ENCODE data around the gene SSBP1. TPM values are rescaled to one million over a fixed set of nuclear protein-coding genes. Genes with fewer than 3 reads are reported as not detected.

SSBP1 gene
- total RNA-seq, 1 donor from 2014 or later = 220 TPM

DNA sequence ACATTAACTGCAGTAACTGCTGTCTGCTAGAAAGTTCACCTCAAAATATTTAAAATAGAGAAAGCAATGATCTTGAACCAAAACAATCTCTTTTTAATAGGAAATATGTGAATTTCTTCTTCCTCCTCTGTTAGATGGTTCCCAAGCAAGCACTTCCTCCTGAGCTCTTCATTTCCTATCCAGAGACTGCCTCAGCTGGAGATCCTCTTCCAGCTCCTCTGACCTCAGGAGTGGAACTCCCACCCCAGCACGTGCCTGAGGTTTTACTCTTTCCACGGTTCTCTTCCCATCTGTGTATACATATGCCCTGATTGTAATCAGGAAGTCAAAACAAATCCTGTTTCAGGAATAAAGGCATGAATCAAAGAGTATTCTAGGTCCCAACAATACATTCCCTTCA is 41.8 kb upstream of the SSBP1 start:
- TF ChIP-seq, protein P1, sequence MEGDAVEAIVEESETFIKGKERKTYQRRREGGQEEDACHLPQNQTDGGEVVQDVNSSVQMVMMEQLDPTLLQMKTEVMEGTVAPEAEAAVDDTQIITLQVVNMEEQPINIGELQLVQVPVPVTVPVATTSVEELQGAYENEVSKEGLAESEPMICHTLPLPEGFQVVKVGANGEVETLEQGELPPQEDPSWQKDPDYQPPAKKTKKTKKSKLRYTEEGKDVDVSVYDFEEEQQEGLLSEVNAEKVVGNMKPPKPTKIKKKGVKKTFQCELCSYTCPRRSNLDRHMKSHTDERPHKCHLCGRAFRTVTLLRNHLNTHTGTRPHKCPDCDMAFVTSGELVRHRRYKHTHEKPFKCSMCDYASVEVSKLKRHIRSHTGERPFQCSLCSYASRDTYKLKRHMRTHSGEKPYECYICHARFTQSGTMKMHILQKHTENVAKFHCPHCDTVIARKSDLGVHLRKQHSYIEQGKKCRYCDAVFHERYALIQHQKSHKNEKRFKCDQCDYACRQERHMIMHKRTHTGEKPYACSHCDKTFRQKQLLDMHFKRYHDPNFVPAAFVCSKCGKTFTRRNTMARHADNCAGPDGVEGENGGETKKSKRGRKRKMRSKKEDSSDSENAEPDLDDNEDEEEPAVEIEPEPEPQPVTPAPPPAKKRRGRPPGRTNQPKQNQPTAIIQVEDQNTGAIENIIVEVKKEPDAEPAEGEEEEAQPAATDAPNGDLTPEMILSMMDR (IDR thresholded peaks at IDR 0.05; ENCODE audit: insufficient read depth, low read length, poor library complexity, severe bottlenecking) = no peak
- no peak for DNase-seq (ENCODE audit: low read depth)

DNA sequence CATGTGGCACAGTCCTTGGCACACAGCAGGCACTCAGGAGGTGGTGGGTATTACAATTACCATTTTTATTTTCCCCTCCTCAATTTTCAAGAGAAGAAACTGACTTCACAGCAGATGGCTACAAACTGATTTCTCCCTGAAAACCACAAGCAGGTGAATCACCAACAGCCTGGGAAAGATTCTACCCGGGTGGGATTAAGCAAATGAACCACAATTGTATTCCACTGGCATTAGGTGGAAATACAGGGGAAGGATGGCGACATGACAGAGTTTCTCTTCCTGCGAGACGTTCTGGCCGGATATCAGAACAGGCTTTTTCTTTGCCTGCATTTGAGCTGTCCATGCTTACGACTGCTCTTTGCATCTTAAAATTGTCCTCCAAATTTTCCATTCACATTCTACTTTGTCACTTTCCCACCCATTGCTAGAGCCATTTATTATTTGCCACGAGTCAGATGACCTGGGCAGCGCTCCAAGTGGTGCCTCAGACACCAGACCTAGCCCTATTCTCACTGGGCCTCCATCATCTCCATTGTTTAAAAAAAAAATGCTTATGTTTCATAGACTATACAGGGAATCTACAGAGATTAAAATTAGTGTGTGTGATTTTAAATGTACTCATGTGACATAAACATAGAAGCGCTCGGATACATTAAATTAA is 40.8 kb upstream of the SSBP1 start:
- peak; percentile 83 for DNase-seq (ENCODE audit: low read depth)
- no peak overlapping the region for H3K4me3 ChIP-seq (ENCODE audit: low read depth, low read length)
- no peaks in the 10 kb centered on the region for H3K36me3 ChIP-seq (ENCODE audit: control insufficient read depth, insufficient read depth, low read length)
- TF ChIP-seq, protein P1 (IDR thresholded peaks at IDR 0.05; ENCODE audit: insufficient read depth, low read length, poor library complexity, severe bottlenecking) = no peak
- H3K27me3 ChIP-seq (ENCODE audit: control insufficient read depth, insufficient read depth, low read length) = no peaks in the 10 kb centered on the region

More for the DNA sequence above, 41.8 kb upstream of the SSBP1 start:
- no peaks in the 10 kb centered on the region for H3K27me3 ChIP-seq (ENCODE audit: control insufficient read depth, insufficient read depth, low read length)
- no peaks in the 10 kb centered on the region for H3K36me3 ChIP-seq (ENCODE audit: control insufficient read depth, insufficient read depth, low read length)
- H3K4me3 ChIP-seq (ENCODE audit: low read depth, low read length) = no peak overlapping the region

DNA sequence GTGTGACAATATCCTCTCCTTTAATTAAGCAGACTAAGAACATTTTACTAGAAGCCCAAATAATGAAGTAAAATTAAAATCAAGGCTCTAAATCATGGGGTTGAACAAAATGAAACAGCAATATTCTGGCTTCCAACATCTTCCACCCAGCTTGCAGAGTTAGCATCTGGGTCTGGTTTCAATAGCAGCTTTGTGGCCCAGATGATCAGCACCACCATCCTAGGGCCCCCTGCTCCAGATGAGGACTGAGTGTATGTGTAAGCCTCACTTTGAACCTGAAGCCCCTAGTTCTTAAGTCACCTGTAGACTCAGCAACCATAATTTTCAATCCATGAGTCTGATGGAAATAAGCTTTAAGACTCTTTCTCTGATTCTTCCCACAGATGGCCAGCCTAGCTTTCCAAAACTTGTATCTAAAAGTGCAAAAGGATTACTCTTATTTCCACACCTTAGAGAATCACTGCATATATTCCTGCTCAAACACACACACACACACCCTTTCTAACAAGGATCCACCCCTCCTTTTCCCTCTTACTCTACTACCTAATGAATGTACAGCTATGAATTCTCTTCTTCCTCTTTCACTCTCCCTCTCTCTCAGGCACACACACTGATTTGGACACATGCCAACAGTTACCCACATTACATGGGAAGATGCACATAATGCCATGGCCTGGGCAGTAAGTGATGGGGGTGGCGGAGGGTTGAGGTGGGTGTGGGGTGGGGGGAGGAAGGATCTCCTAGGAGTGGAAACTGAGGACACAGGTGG is 39.7 kb upstream of the SSBP1 start:
- Histone ChIP-seq H3K36me3 (ENCODE audit: control insufficient read depth, insufficient read depth, low read length) (no peaks in the 10 kb centered on the region), H3K4me3 (ENCODE audit: low read depth, low read length) (no peak overlapping the region), H3K27me3 (ENCODE audit: control insufficient read depth, insufficient read depth, low read length) (no peaks in the 10 kb centered on the region)
- TF ChIP-seq, protein P1 (IDR thresholded peaks at IDR 0.05; ENCODE audit: insufficient read depth, low read length, poor library complexity, severe bottlenecking) = no peak
- no peak for DNase-seq (ENCODE audit: low read depth)

DNA sequence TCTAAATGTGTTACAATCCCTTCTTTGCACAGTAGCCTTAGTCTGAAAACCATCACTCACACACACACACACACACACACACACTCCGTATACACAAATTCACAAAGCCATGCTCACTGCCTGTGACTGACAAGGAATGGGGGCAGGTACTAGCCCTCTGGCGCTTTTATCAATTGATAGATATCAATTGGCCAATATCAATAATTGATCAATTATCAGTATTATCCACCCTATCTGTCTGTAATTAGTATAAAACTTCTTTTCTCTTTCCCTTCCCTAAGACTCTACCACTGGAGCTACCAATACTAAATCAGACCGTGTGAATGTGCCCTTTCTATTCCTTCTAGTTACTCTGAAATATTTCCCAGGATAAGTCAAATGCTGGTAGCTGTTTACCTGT is 38.3 kb upstream of the SSBP1 start:
- no peaks in the 10 kb centered on the region for H3K27me3 ChIP-seq (ENCODE audit: control insufficient read depth, insufficient read depth, low read length)
- H3K36me3 ChIP-seq (ENCODE audit: control insufficient read depth, insufficient read depth, low read length) = no peaks in the 10 kb centered on the region
- H3K4me3 ChIP-seq (ENCODE audit: low read depth, low read length) = no peak overlapping the region
- TF ChIP-seq, protein P1 (IDR thresholded peaks at IDR 0.05; ENCODE audit: insufficient read depth, low read length, poor library complexity, severe bottlenecking) = no peak
- DNase-seq (ENCODE audit: low read depth) = no peak

DNA sequence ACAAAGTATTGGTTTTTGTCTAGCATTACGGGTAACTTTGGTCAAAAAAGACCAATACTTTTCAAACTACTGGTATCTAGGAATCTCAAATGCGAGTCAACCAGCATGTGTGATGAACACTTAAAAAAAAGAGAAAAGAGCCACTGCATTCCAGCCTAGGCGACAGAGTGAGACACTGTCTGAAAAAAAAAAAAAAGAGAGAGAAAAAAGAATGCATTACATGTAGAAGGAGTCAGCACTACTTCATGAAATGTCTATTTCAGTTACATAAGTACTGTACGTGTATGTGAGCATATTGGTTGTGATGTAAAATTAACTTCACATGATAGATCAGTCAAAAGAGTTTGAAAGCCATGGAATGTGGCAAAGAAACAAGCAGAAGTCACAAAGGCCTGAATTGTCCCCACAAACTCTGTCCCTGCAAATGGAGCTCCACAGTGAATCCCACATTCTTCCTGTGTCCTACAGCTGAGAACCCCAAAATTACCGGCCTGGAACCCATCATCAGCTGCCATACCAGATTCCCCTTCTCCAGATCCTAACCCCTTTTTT is 37.8 kb upstream of the SSBP1 start:
- Histone ChIP-seq H3K27me3 (ENCODE audit: control insufficient read depth, insufficient read depth, low read length) (no peaks in the 10 kb centered on the region), H3K36me3 (ENCODE audit: control insufficient read depth, insufficient read depth, low read length) (no peaks in the 10 kb centered on the region), H3K4me3 (ENCODE audit: low read depth, low read length) (no peak overlapping the region)
- TF ChIP-seq, protein P1 (IDR thresholded peaks at IDR 0.05; ENCODE audit: insufficient read depth, low read length, poor library complexity, severe bottlenecking) = no peak
- DNase-seq (ENCODE audit: low read depth) = no peak
